Measurements from ENCODE around the gene BCL6.

GRCh38 chr3:187747506-187747905, 2.2 kb upstream of the BCL6 start:
- no peak for TF ChIP-seq CTCF (optimal IDR thresholded peaks at IDR 0.05 in 1 of 3, IDR thresholded peaks at IDR 0.05 in 1 of 3, conservative IDR thresholded peaks at IDR 0.05 in 1 of 3; ENCODE audit: extremely low read depth in 1 of 3, insufficient read depth in 2 of 3, low read length in 3 of 3)
- TF ChIP-seq EZH2 (IDR thresholded peaks at IDR 0.05; ENCODE audit: low read length) = no peak
